GM12878 (cell line): Measurements from ENCODE around the gene NOTCH1.

Experiments
- BRCA1 ChIP-seq: IDR thresholded peaks from 2 replicates; pipeline ENCODE4 v1.6.1; 2011; ENCODE audit warnings: low read depth, low read length, improper control_type of control experiment
- EZH2 ChIP-seq: IDR thresholded peaks from 2 replicates; pipeline ENCODE4 v1.6.1; 2012; ENCODE audit warnings: low read depth, mild to moderate bottlenecking, control low read depth, inconsistent platforms, low read length, borderline replicate concordance; ENCODE audit not compliant: control insufficient read depth
- FOS ChIP-seq: IDR thresholded peaks from 3 replicates; pipeline ENCODE4 v1.6.1; 2011; ENCODE audit warnings: borderline replicate concordance; ENCODE audit not compliant: insufficient read length; ENCODE audit errors: extremely low read depth
- SRF ChIP-seq, 2 experiments: IDR thresholded peaks; 2 replicates each; pipeline ENCODE4 v1.6.1; 2011; ENCODE audit warnings: low read depth in 2 of 2, low read length in 2 of 2, mild to moderate bottlenecking in 1 of 2, moderate library complexity in 1 of 2
- YY1 ChIP-seq: IDR thresholded peaks from 2 replicates; pipeline ENCODE4 v1.6.1; 2011; ENCODE audit warnings: low read depth, mild to moderate bottlenecking, low read length
- TF ChIP-seq, protein P1 (sequence below), 3 experiments: IDR thresholded peaks in 2 of 3; conservative IDR thresholded peaks in 1 of 3; 2 replicates each; pipeline ENCODE4 v1.5.1; 2011; ENCODE audit warnings: low read depth in 3 of 3, low read length in 3 of 3, mild to moderate bottlenecking in 3 of 3, control low read depth in 2 of 3, moderate library complexity in 2 of 3, inconsistent platforms in 1 of 3, mixed read lengths in 1 of 3; ENCODE audit not compliant: control insufficient read depth in 2 of 3, insufficient read depth in 1 of 3; ENCODE audit errors: extremely low read depth in 1 of 3

DNA sequence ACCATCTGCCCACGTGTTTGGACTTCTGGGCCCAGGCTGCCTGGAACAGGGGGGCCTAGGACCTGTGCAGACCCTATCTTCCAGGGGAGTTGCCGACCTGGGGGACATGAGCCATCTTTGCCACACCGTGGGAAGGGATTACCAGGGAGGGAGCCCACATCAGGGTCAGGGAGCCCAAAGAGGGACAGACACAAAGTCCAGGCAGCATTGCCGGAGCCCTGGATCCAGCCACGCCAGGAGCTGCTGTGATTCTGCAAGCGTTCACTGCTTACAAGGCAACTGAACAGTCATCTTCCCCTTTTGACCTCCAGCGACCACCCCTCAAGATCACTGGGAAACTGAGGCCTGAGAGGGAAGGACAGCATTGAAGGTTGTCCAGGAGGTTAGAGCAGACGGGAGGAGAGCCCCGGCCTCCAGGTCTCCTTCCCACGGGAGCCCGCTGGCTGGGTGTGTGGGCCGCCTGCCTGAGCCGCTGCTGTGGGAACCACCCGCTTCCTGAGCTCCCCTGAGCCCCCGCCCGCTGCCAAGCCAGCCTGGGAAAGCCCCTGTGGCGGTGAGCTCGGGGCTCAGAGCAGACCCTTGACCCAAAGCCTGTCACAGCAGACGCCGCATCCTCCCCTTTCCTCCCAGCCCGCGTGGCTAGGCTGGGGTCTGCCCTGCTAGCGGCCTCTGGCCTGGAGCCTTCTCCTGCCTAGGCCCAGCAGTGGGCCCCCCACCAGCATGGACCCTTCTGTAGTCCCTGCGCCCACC is 17.1 kb upstream of the NOTCH1 start:
- no peak for TF ChIP-seq FOS
- no peak for TF ChIP-seq BRCA1
- no peak for TF ChIP-seq YY1
- TF ChIP-seq, protein P1, sequence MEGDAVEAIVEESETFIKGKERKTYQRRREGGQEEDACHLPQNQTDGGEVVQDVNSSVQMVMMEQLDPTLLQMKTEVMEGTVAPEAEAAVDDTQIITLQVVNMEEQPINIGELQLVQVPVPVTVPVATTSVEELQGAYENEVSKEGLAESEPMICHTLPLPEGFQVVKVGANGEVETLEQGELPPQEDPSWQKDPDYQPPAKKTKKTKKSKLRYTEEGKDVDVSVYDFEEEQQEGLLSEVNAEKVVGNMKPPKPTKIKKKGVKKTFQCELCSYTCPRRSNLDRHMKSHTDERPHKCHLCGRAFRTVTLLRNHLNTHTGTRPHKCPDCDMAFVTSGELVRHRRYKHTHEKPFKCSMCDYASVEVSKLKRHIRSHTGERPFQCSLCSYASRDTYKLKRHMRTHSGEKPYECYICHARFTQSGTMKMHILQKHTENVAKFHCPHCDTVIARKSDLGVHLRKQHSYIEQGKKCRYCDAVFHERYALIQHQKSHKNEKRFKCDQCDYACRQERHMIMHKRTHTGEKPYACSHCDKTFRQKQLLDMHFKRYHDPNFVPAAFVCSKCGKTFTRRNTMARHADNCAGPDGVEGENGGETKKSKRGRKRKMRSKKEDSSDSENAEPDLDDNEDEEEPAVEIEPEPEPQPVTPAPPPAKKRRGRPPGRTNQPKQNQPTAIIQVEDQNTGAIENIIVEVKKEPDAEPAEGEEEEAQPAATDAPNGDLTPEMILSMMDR (IDR thresholded peaks at IDR 0.05 in 2 of 3, conservative IDR thresholded peaks at IDR 0.05 in 1 of 3; ENCODE audit: control insufficient read depth in 2 of 3, extremely low read depth in 1 of 3, insufficient read depth in 1 of 3, low read depth in 3 of 3, low read length in 3 of 3), result no peak
- no peak for TF ChIP-seq EZH2
- no peak for TF ChIP-seq SRF (IDR thresholded peaks at IDR 0.05; ENCODE audit: low read depth in 2 of 2, low read length in 2 of 2)
